Measurements from ENCODE around the gene TRIM65. TPM values are rescaled to one million over a fixed set of nuclear protein-coding genes. Genes with fewer than 3 reads are reported as not detected.

Gene TRIM65
- polyA plus RNA-seq, 3 donors, result 14.6 to 16.7 (median 16.3) TPM

- no peak for DNase-seq
Measured at GRCh38 chr17:75920045-75920560, 23.4 kb upstream of the TRIM65 start.

- DNase-seq, result no peak
Measured at GRCh38 chr17:75919611-75920010, 22.9 kb upstream of the TRIM65 start.

GRCh38 chr17:75917917-75918445 lies 21.2 kb upstream of the TRIM65 start:
- DNase-seq, result no peak

- DNase-seq, result no peak
Measured at GRCh38 chr17:75917141-75917916, 20.6 kb upstream of the TRIM65 start.

GRCh38 chr17:75915268-75915667 lies 18.5 kb upstream of the TRIM65 start:
- no peak for DNase-seq

GRCh38 chr17:75914643-75915267 lies 18.0 kb upstream of the TRIM65 start:
- DNase-seq, result no peak

- no peak for DNase-seq
Measured at GRCh38 chr17:75913537-75914210, 16.9 kb upstream of the TRIM65 start.

GRCh38 chr17:75910699-75911098 lies 13.9 kb upstream of the TRIM65 start:
- DNase-seq, result no peak

- DNase-seq, result no peak
Measured at GRCh38 chr17:75909812-75910274, 13.1 kb upstream of the TRIM65 start.

- DNase-seq, result no peak
Measured at GRCh38 chr17:75909051-75909811, 12.5 kb upstream of the TRIM65 start.

GRCh38 chr17:75908201-75908600 lies 11.4 kb upstream of the TRIM65 start:
- DNase-seq, result no peak

- no peak for DNase-seq
Measured at GRCh38 chr17:75906143-75906884, 9.6 kb upstream of the TRIM65 start.

GRCh38 chr17:75904749-75905521 lies 8.2 kb upstream of the TRIM65 start, which contains the start of gene MRPL38:
Gene MRPL38 (minus strand): TSS chr17:75904884. CDS start chr17:75904875, 9 bp downstream.
- peak; percentile 92 for DNase-seq

GRCh38 chr17:75902406-75902805 lies 5.7 kb upstream of the TRIM65 start:
- no peak for DNase-seq

GRCh38 chr17:75901727-75902126 lies 5.0 kb upstream of the TRIM65 start:
- no peak for DNase-seq

GRCh38 chr17:75900691-75901533 lies 4.2 kb upstream of the TRIM65 start:
- DNase-seq, result no peak

- no peak for DNase-seq
Measured at GRCh38 chr17:75899767-75900468, 3.2 kb upstream of the TRIM65 start.

GRCh38 chr17:75899353-75899752 lies 2.6 kb upstream of the TRIM65 start:
- no peak for DNase-seq

All from renal pelvis (tissue), 4 donors.